Measurements from ENCODE around the gene FYN.

DNA sequence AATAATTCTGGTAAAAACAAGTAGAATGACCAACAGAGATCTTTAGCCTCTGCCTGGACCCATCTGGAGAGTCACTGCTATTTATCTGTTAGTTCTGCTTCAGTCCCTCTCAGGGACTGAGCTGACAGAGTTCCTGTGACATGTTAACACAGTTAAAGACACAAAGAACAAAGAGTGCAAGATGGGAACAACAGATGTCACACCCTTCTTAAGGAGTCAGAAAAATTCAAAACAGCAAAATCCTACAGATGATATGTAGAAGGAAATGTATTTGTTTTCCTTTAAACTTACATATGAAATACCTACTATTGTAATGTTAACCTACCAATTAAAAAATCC is 102.2 kb downstream of the FYN start:
- TF ChIP-seq, protein P1, sequence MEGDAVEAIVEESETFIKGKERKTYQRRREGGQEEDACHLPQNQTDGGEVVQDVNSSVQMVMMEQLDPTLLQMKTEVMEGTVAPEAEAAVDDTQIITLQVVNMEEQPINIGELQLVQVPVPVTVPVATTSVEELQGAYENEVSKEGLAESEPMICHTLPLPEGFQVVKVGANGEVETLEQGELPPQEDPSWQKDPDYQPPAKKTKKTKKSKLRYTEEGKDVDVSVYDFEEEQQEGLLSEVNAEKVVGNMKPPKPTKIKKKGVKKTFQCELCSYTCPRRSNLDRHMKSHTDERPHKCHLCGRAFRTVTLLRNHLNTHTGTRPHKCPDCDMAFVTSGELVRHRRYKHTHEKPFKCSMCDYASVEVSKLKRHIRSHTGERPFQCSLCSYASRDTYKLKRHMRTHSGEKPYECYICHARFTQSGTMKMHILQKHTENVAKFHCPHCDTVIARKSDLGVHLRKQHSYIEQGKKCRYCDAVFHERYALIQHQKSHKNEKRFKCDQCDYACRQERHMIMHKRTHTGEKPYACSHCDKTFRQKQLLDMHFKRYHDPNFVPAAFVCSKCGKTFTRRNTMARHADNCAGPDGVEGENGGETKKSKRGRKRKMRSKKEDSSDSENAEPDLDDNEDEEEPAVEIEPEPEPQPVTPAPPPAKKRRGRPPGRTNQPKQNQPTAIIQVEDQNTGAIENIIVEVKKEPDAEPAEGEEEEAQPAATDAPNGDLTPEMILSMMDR (IDR thresholded peaks at IDR 0.05) = no peak
- TF ChIP-seq POLR2A (IDR thresholded peaks at IDR 0.05) = no peak
